IMR-90 (cell line): ENCODE data around the gene NEDD4L. TPM values are rescaled to one million over a fixed set of nuclear protein-coding genes. Genes with fewer than 3 reads are reported as not detected.

Source experiments
- ATAC-seq: fragments of 200-7000 bp; cut with Tn5 transposase; 2 replicates; pipeline ENCODE4 v1.9.1; 2020; ENCODE audit warnings: low read depth, mild to moderate bottlenecking, moderate library complexity
- BruUV-seq: library from RNA; stranded (reverse); fragments of 400-500 nt; replicated peaks from 2 replicates; lab custom pipeline; 2021; lab: Mats Ljungman, UMichigan
- CTCF ChIA-PET: fragments of 300-600 bp; formaldehyde crosslinking; extraction: SDS; loops from one replicate; lab custom pipeline; 2021; ENCODE audit warnings: antibody characterized with exemption; lab: Yijun Ruan, JAX
- POLR2A ChIA-PET: fragments of 300-600 bp; sonication (Branson Sonifier 250); formaldehyde crosslinking; loops from one replicate; lab custom pipeline; 2022; ENCODE audit warnings: antibody characterized with exemption; ENCODE audit not compliant: unreplicated experiment; lab: Charles Lee
- DNase-seq: peaks from one replicate; pipeline ENCODE4 v3.0.0; 2013
- H2AFZ ChIP-seq: replicated peaks from 2 replicates; pipeline ENCODE3; 2013; ENCODE audit warnings: low read length, mild to moderate bottlenecking; ENCODE audit not compliant: poor library complexity
- H2AK5ac ChIP-seq: 2 replicates; pipeline ENCODE4 v1.6.1; 2013; ENCODE audit warnings: low read depth, low read length, inconsistent platforms
- H2AK9ac ChIP-seq: replicated peaks from 2 replicates; pipeline ENCODE3; 2013; ENCODE audit warnings: mild to moderate bottlenecking, low read depth, low read length, moderate library complexity; ENCODE audit not compliant: poor library complexity
- H2BK120ac ChIP-seq: 2 replicates; pipeline ENCODE4 v1.6.1; 2013; ENCODE audit warnings: low read depth, low read length, inconsistent platforms
- H2BK15ac ChIP-seq: 3 replicates; pipeline ENCODE4 v1.6.1; 2013; ENCODE audit warnings: low read depth, low read length, inconsistent platforms
- H2BK20ac ChIP-seq: 2 replicates; pipeline ENCODE4 v1.6.1; 2013; ENCODE audit warnings: low read depth, mild to moderate bottlenecking, inconsistent platforms, low read length, moderate library complexity
- H2BK5ac ChIP-seq: 2 replicates; pipeline ENCODE4 v1.6.1; 2013; ENCODE audit warnings: mild to moderate bottlenecking, low read depth, low read length, inconsistent platforms; ENCODE audit not compliant: poor library complexity, severe bottlenecking
- H3K14ac ChIP-seq: replicated peaks from 2 replicates; pipeline ENCODE4 v1.6.1; 2013; ENCODE audit warnings: low read depth, low read length, inconsistent platforms
- H3K18ac ChIP-seq: 2 replicates; pipeline ENCODE4 v1.6.1; 2013; ENCODE audit warnings: low read depth, low read length, control low read depth
- H3K23ac ChIP-seq: 2 replicates; pipeline ENCODE4 v1.6.1; 2013; ENCODE audit warnings: low read depth, low read length, inconsistent platforms
- H3K27ac ChIP-seq: 2 replicates; pipeline ENCODE4 v1.5.1; 2013; ENCODE audit warnings: mild to moderate bottlenecking, control low read depth, low read length; ENCODE audit not compliant: insufficient read depth
- H3K27me3 ChIP-seq: 2 replicates; pipeline ENCODE4 v1.6.1; 2013; ENCODE audit warnings: low read length; ENCODE audit not compliant: control insufficient read depth, insufficient read depth
- H3K36me3 ChIP-seq: 2 replicates; pipeline ENCODE4 v1.6.1; 2013; ENCODE audit warnings: low read length, mixed read lengths; ENCODE audit not compliant: control insufficient read depth, insufficient read depth
- H3K4ac ChIP-seq: 2 replicates; pipeline ENCODE4 v1.6.1; 2013; ENCODE audit warnings: low read depth, low read length, inconsistent platforms
- H3K4me1 ChIP-seq: 2 replicates; pipeline ENCODE4 v1.6.1; 2013; ENCODE audit warnings: low read length, mixed read lengths; ENCODE audit not compliant: control insufficient read depth, insufficient read depth
- H3K4me2 ChIP-seq: 2 replicates; pipeline ENCODE4 v1.6.1; 2013; ENCODE audit warnings: low read depth, mild to moderate bottlenecking, control low read depth, low read length, moderate library complexity
- H3K4me3 ChIP-seq: 2 replicates; pipeline ENCODE4 v1.5.1; 2013; ENCODE audit warnings: low read depth, mild to moderate bottlenecking, control low read depth, low read length, moderate library complexity; ENCODE audit not compliant: insufficient read depth
- H3K56ac ChIP-seq: 2 replicates; pipeline ENCODE4 v1.6.1; 2013; ENCODE audit warnings: low read length, inconsistent platforms; ENCODE audit not compliant: insufficient read depth; ENCODE audit errors: extremely low read depth
- H3K79me1 ChIP-seq, 2 experiments: 2 replicates each; pipeline ENCODE4 v1.6.1; 2013; ENCODE audit warnings: low read length in 2 of 2, inconsistent platforms in 1 of 2, low read depth in 1 of 2
- H3K9ac ChIP-seq: 2 replicates; pipeline ENCODE4 v1.6.1; 2013; ENCODE audit warnings: low read depth, low read length, control low read depth
- H3K9me1 ChIP-seq: 2 replicates; pipeline ENCODE4 v1.6.1; 2013; ENCODE audit warnings: low read length, inconsistent platforms; ENCODE audit not compliant: insufficient read depth
- H3K9me3 ChIP-seq: 2 replicates; pipeline ENCODE4 v1.6.1; 2013; ENCODE audit warnings: low read length; ENCODE audit not compliant: control insufficient read depth, insufficient read depth
- H4K20me1 ChIP-seq: 2 replicates; pipeline ENCODE4 v1.6.1; 2013; ENCODE audit warnings: low read length, inconsistent platforms; ENCODE audit not compliant: insufficient read depth
- H4K5ac ChIP-seq: 2 replicates; pipeline ENCODE4 v1.6.1; 2013; ENCODE audit warnings: mild to moderate bottlenecking, low read depth, low read length, control low read depth
- H4K8ac ChIP-seq, 2 experiments: 2 replicates each; pipeline ENCODE4 v1.6.1; 2013; ENCODE audit warnings: low read depth in 2 of 2, low read length in 2 of 2, control low read depth in 1 of 2, inconsistent platforms in 1 of 2
- H4K91ac ChIP-seq: 2 replicates; pipeline ENCODE4 v1.6.1; 2013; ENCODE audit warnings: low read depth, low read length, inconsistent platforms; ENCODE audit not compliant: insufficient read depth
- FOS ChIP-seq: fragments of 150-350 bp; IDR thresholded peaks from 2 replicates; pipeline ENCODE4 v1.6.1; 2016; ENCODE audit warnings: low read depth, low read length
- RFX5 ChIP-seq: IDR thresholded peaks from 2 replicates; pipeline ENCODE4 v1.8.0; 2012; ENCODE audit warnings: low read depth, mild to moderate bottlenecking, low read length, moderate library complexity
- WGBS, 2 experiments: methylation state at CpG; one replicate each; pipeline versions ENCODE4 v1.1.5 to v1.1.7; 2013; ENCODE audit warnings: missing lambda C conversion rate in 2 of 2; ENCODE audit not compliant: insufficient read length in 1 of 2; ENCODE audit errors: extremely low coverage in 2 of 2; 5-methylcytosine and 5-hydroxymethylcytosine counted together
- dilution Hi-C: fragments of 300-500 bp; cut with HindIII; formaldehyde crosslinking; loops from one replicate; pipeline ENCODE4 v1.14.3; 2018; ENCODE audit warnings: low sequenced_read_pairs; ENCODE audit not compliant: unreplicated experiment
- in situ Hi-C: fragments of 300-500 bp; cut with MboI; formaldehyde crosslinking; loops from 3 replicates; pipeline ENCODE4 v1.14.3; 2019; ENCODE audit warnings: low sequenced_read_pairs, inconsistent platforms, mixed read lengths
- intact Hi-C: fragments of 100-400 bp; cut with micrococcal nuclease; formaldehyde crosslinking; loops from 2 replicates; pipeline ENCODE4 v1.10.0; 2022
- polyA plus RNA-seq, 3 experiments: library from polyadenylated mRNA; depleted of rRNA; stranded (reverse); fragments of >200 nt; gene quantifications; 2 replicates each; pipeline ENCODE4 v1.2.3, GENCODE V29; 2012; ENCODE audit warnings: low replicate concordance in 1 of 3
- total RNA-seq: library from RNA; depleted of rRNA; stranded (reverse); fragments of >200 nt; gene quantifications from 2 replicates; pipeline ENCODE4 v1.2.3, GENCODE V29; 2012
- TF ChIP-seq, protein P1 (sequence below): conservative IDR thresholded peaks from 2 replicates; pipeline ENCODE4 v1.5.1; 2012; ENCODE audit warnings: mild to moderate bottlenecking, low read depth, low read length, improper control_type of control experiment

Gene NEDD4L
- total and polyA plus RNA-seq, 2 of the 4 experiments (the other 2 are of a cell fraction): 10.0 to 10.9 TPM

DNA sequence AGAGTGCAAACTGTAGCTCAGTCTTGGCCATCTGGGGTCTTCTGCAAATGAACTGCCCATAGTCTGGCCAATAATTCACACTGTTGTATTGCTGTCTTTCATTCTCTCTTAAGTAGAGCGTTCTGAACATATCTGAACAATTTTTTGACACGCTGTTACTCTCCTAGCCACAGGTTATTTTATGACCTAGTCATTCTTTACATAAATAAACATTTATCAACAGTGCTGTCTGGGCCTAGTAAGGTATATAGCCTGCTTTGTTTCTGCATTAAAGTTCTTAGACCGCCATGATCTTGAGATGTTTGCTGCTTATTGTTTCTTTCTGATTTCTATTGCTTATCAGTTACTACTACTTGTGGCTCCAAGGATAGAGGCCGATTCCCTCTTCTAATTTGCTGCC, 226.4 kb downstream of the NEDD4L start:
- Histone ChIP-seq H4K20me1 (no peaks in the 10 kb centered on the region), H2BK5ac (no peak overlapping the region), H3K4ac (no peak overlapping the region), H3K36me3 (no peaks in the 10 kb centered on the region), H3K23ac (peak overlapping the region; percentile 24; the same call in 1 of the 2 replicates), H3K27me3 (no peaks in the 10 kb centered on the region), H3K27ac (no peak overlapping the region), H4K5ac (no peak overlapping the region), H3K4me1 (peaks cover 4% of the 10 kb centered on the region), H3K18ac (no peak overlapping the region), H3K9me1 (peaks cover 12% of the 10 kb centered on the region), H2BK20ac (no peak overlapping the region), H3K79me1 (0 out of 4 replicates have a peak, but pooled peaks cover 0 to 3% of the 10 kb centered on the region in 2 experiments), H3K9ac (no peak overlapping the region), H3K14ac (no peak overlapping the region), H3K4me2 (no peak overlapping the region), H2AK9ac (no peak overlapping the region), H4K8ac (no peak overlapping the region), H2BK120ac (no peak overlapping the region), H3K9me3 (no peaks in the 10 kb centered on the region), H3K4me3 (no peak overlapping the region), H3K56ac (no peak overlapping the region), H2AFZ (no peak overlapping the region), H4K91ac (no peak overlapping the region), H2AK5ac (no peak overlapping the region), H2BK15ac (no peak overlapping the region)
- in situ Hi-C loops (no loop called here), intact Hi-C loops (no loop called here), dilution Hi-C loops (no loop called here)
- ATAC-seq (no peak), DNase-seq (no peak)
- WGBS, 2 experiments: no CpG with 5 or more reads among the region's 4 CpGs
- no peak for TF ChIP-seq FOS
- TF ChIP-seq RFX5: no peak
- TF ChIP-seq, protein P1, sequence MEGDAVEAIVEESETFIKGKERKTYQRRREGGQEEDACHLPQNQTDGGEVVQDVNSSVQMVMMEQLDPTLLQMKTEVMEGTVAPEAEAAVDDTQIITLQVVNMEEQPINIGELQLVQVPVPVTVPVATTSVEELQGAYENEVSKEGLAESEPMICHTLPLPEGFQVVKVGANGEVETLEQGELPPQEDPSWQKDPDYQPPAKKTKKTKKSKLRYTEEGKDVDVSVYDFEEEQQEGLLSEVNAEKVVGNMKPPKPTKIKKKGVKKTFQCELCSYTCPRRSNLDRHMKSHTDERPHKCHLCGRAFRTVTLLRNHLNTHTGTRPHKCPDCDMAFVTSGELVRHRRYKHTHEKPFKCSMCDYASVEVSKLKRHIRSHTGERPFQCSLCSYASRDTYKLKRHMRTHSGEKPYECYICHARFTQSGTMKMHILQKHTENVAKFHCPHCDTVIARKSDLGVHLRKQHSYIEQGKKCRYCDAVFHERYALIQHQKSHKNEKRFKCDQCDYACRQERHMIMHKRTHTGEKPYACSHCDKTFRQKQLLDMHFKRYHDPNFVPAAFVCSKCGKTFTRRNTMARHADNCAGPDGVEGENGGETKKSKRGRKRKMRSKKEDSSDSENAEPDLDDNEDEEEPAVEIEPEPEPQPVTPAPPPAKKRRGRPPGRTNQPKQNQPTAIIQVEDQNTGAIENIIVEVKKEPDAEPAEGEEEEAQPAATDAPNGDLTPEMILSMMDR: no peak
- BruUV-seq: no TSS peak
- ChIA-PET CTCF (no interaction called here), POLR2A (no interaction called here)
